SU-DHL-6 (cell line): ENCODE results near the gene OR56A1.

ENCODE experiments used
- H2AFZ ChIP-seq: fragments of 200-600 bp; sonication (generic); 2 replicates; pipeline ENCODE4 v1.6.1; 2014; ENCODE audit warnings: low read depth, mild to moderate bottlenecking, moderate library complexity, mixed read lengths, antibody characterized with exemption, low read length; ENCODE audit not compliant: severe bottlenecking
- H3F3A ChIP-seq: fragments of 200-600 bp; shearing (Covaris generic); 2 replicates; pipeline ENCODE4 v1.6.0; 2016; ENCODE audit warnings: antibody characterized with exemption, mild to moderate bottlenecking; ENCODE audit not compliant: insufficient read depth
- H3K27ac ChIP-seq: fragments of 200-600 bp; sonication (generic); 2 replicates; pipeline ENCODE4 v1.5.1; 2016; ENCODE audit warnings: low read depth, mild to moderate bottlenecking, low read length, moderate library complexity, mixed read lengths
- H3K27me3 ChIP-seq: fragments of 200-600 bp; sonication (generic), shearing (Covaris generic); 2 replicates; pipeline ENCODE4 v1.6.0; 2014; ENCODE audit warnings: mild to moderate bottlenecking, low read length
- H3K36me3 ChIP-seq: fragments of 200-600 bp; sonication (generic); 2 replicates; pipeline ENCODE4 v1.6.1; 2014; ENCODE audit warnings: mild to moderate bottlenecking, low read length, mixed read lengths
- H3K4me2 ChIP-seq: fragments of 300-600, 200-600 bp; shearing (Covaris generic), sonication (generic); 2 replicates; pipeline ENCODE4 v1.6.0; 2014; ENCODE audit warnings: low read length, low read depth, mild to moderate bottlenecking; ENCODE audit not compliant: poor library complexity, severe bottlenecking
- H3K4me3 ChIP-seq: fragments of 200-600 bp; sonication (generic); 2 replicates; pipeline ENCODE4 v1.5.1; 2014; ENCODE audit warnings: antibody characterized with exemption, low read length, mild to moderate bottlenecking, mixed read lengths; ENCODE audit not compliant: insufficient read depth, poor library complexity, severe bottlenecking
- H3K79me2 ChIP-seq: fragments of 200-600 bp; sonication (generic); 2 replicates; pipeline ENCODE4 v1.6.1; 2014; ENCODE audit warnings: mild to moderate bottlenecking, low read length, moderate library complexity; ENCODE audit not compliant: insufficient read depth
- H3K9ac ChIP-seq: fragments of 200-600 bp; sonication (generic); 2 replicates; pipeline ENCODE4 v1.7.0; 2014; ENCODE audit warnings: mild to moderate bottlenecking, low read length
- H3K9me2 ChIP-seq: fragments of 200-600 bp; sonication (generic); replicated peaks from 2 replicates; pipeline ENCODE4 v1.6.1; 2014; ENCODE audit warnings: low read length; ENCODE audit not compliant: insufficient read depth
- H3K9me3 ChIP-seq: fragments of 200-600 bp; sonication (generic); 2 replicates; pipeline ENCODE4 v1.6.1; 2014; ENCODE audit warnings: low read length, mixed read lengths; ENCODE audit not compliant: insufficient read depth
- H4K20me1 ChIP-seq: fragments of 200-600 bp; sonication (generic); 2 replicates; pipeline ENCODE4 v1.6.1; 2014; ENCODE audit warnings: low read depth, mild to moderate bottlenecking, antibody characterized with exemption, low read length, moderate library complexity, mixed read lengths
- EZH2phosphoT487 ChIP-seq: fragments of 200-600 bp; sonication (generic), shearing (Covaris generic); conservative IDR thresholded peaks from 2 replicates; pipeline ENCODE4 v1.6.1; 2018; ENCODE audit warnings: mild to moderate bottlenecking, antibody characterized with exemption, low read length, moderate library complexity, mixed read lengths
- TF ChIP-seq, protein P1 (sequence below): fragments of 200-600 bp; sonication (generic); IDR thresholded peaks from one replicate; pipeline ENCODE4 v1.5.1; 2017; ENCODE audit warnings: antibody characterized with exemption, mild to moderate bottlenecking, low read length, moderate library complexity; ENCODE audit not compliant: insufficient read depth, poor library complexity, severe bottlenecking

Gene OR56A1

DNA sequence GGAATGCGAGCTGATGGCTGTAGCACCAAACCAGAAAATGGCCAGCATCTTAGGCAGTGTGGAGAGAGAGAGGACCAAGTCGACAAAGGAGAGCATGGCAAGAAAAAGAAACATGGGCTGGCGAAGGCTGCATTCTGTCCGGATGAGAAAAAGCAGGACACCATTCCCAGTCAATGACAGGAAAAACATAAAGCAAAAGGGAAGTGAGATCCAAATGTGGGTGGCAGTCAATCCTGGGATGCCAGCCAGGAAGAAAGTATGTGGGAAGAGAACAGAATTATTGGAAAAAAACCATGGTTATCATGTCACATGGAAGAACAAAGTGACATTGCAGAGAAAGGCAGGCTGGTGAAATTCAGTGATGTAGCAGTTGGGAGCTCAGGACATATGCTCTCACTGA, 36.9 kb upstream of the OR56A1 start:
- no peak overlapping the region for H2AFZ ChIP-seq
- no peaks in the 10 kb centered on the region for H3K9me3 ChIP-seq
- H3K27me3 ChIP-seq = 0 out of 2 replicates have a peak, but pooled peaks cover 4% of the 10 kb centered on the region
- H3K4me3 ChIP-seq = no peak overlapping the region
- no peak overlapping the region for H3K27ac ChIP-seq
- H3K9ac ChIP-seq = no peak overlapping the region
- no peaks in the 10 kb centered on the region for H3K9me2 ChIP-seq
- no peaks in the 10 kb centered on the region for H3K36me3 ChIP-seq
- TF ChIP-seq EZH2phosphoT487 = no peak
- H4K20me1 ChIP-seq = no peaks in the 10 kb centered on the region
- no peak overlapping the region for H3K4me2 ChIP-seq
- no peaks in the 10 kb centered on the region for H3K79me2 ChIP-seq
- no peaks in the 10 kb centered on the region for H3F3A ChIP-seq

DNA sequence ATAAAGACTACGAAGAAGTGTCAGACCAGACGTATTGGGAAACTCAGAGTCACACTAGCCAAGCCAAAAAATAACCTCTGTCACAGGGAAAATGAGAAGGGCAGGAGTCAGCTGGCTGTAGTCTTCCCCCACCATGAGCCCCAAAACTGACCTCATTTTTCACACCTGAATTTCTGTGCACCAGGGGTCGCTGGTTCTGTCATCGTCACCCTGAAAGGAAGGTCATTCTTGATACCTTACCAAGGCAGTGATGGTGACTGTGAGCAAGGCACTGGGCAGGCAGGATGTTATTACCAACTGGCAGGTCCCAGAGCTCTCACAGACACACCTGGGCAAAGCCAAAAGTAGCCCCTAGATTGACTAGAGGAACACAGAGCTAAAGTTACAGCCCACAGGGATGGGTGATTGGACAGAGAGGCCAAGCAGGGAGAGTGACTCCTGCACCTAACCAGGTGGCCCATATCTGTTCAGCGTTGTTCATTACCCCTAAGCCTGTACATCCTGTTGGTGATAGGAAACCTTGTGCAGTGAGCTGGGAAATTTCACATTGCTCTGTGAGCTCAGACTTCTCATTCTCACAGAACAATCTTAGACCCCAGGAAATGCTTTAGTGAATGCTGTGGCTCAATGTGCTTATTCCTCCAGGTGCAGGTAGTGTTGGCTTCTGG, 32.3 kb upstream of the OR56A1 start:
- no peak overlapping the region for H3K4me2 ChIP-seq
- TF ChIP-seq, protein P1, sequence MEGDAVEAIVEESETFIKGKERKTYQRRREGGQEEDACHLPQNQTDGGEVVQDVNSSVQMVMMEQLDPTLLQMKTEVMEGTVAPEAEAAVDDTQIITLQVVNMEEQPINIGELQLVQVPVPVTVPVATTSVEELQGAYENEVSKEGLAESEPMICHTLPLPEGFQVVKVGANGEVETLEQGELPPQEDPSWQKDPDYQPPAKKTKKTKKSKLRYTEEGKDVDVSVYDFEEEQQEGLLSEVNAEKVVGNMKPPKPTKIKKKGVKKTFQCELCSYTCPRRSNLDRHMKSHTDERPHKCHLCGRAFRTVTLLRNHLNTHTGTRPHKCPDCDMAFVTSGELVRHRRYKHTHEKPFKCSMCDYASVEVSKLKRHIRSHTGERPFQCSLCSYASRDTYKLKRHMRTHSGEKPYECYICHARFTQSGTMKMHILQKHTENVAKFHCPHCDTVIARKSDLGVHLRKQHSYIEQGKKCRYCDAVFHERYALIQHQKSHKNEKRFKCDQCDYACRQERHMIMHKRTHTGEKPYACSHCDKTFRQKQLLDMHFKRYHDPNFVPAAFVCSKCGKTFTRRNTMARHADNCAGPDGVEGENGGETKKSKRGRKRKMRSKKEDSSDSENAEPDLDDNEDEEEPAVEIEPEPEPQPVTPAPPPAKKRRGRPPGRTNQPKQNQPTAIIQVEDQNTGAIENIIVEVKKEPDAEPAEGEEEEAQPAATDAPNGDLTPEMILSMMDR = no peak
- TF ChIP-seq EZH2phosphoT487 = no peak
- no peaks in the 10 kb centered on the region for H3K36me3 ChIP-seq
- H3K9me2 ChIP-seq = no peaks in the 10 kb centered on the region
- no peaks in the 10 kb centered on the region for H3K9me3 ChIP-seq
- H4K20me1 ChIP-seq = no peaks in the 10 kb centered on the region
- no peak overlapping the region for H3K4me3 ChIP-seq
- H3K27ac ChIP-seq = no peak overlapping the region
- no peak overlapping the region for H3K9ac ChIP-seq
- H2AFZ ChIP-seq = no peak overlapping the region
- 0 out of 2 replicates have a peak, but pooled peaks cover 4% of the 10 kb centered on the region for H3K27me3 ChIP-seq
- no peaks in the 10 kb centered on the region for H3F3A ChIP-seq
- H3K79me2 ChIP-seq = no peaks in the 10 kb centered on the region

DNA sequence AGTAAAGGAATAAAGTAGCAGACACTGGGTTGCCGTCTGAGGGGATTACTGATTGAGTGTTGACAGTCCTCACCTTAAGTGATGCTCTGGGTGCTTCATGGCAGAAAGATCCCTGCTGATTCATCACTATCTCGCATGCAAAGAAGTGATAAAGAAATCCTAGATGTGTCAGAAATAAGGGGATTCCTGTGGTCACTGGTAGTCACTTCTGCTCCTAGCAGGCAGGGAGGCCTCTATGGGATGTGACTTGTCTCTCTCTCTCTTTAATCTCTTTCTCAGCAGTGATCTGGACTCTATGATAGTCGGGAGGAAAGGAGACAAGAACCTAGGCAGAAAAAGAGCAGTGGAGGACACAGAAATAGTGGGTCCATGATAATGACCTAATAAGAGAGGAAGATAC, 30.9 kb upstream of the OR56A1 start:
- 0 out of 2 replicates have a peak, but pooled peaks cover 4% of the 10 kb centered on the region for H3K27me3 ChIP-seq
- H3K79me2 ChIP-seq = no peaks in the 10 kb centered on the region
- no peaks in the 10 kb centered on the region for H3K9me2 ChIP-seq
- H3K27ac ChIP-seq = no peak overlapping the region
- H4K20me1 ChIP-seq = no peaks in the 10 kb centered on the region
- H2AFZ ChIP-seq = no peak overlapping the region
- no peak overlapping the region for H3K9ac ChIP-seq
- no peaks in the 10 kb centered on the region for H3K9me3 ChIP-seq
- no peaks in the 10 kb centered on the region for H3F3A ChIP-seq
- H3K4me2 ChIP-seq = no peak overlapping the region
- H3K36me3 ChIP-seq = no peaks in the 10 kb centered on the region
- TF ChIP-seq, protein P1 = no peak
- no peak for TF ChIP-seq EZH2phosphoT487
- no peak overlapping the region for H3K4me3 ChIP-seq

DNA sequence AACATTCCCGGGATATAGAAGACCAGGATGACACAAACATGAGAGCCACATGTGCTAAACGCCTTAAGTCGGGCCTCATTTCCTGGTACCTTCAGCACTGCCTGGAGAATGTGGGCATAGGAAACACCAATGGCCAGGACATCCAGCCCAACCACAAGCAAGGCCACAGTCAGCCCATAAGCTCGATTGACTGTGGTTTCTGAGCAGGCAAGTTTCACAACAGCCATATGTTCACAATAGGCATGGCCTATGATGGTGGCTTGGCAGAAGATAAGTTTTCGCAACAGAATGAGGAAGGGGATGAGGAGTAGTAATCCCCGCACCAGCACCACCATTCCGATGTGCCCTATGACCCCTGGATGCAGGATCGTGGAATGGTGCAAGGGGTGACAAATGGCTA, 26.9 kb upstream of the OR56A1 start:
- no peak for TF ChIP-seq EZH2phosphoT487
- TF ChIP-seq, protein P1 = no peak
- no peak overlapping the region for H2AFZ ChIP-seq
- no peak overlapping the region for H3K4me3 ChIP-seq

More for the DNA sequence above, 26.9 kb upstream of the OR56A1 start:
- Histone ChIP-seq H3K9ac (no peak overlapping the region), H3K36me3 (no peaks in the 10 kb centered on the region), H3K27ac (no peak overlapping the region), H3K9me3 (no peaks in the 10 kb centered on the region), H4K20me1 (no peaks in the 10 kb centered on the region), H3K9me2 (no peaks in the 10 kb centered on the region), H3K27me3 (no peaks in the 10 kb centered on the region), H3K4me2 (no peak overlapping the region), H3F3A (no peaks in the 10 kb centered on the region), H3K79me2 (no peaks in the 10 kb centered on the region)
